ENCODE measurements around the gene APOBEC3A. TPM values are rescaled to one million over a fixed set of nuclear protein-coding genes. Genes with fewer than 3 reads are reported as not detected.
"Not testable (repeated sequence)": the region's sequence is repeated elsewhere in the genome, so short reads cannot be mapped to it uniquely, and the experiment has no call there.

Gene APOBEC3A
- total and polyA plus RNA-seq, 9 donors = 0.10 to 1.2 (median 0.64) TPM; not detected in 4

DNA sequence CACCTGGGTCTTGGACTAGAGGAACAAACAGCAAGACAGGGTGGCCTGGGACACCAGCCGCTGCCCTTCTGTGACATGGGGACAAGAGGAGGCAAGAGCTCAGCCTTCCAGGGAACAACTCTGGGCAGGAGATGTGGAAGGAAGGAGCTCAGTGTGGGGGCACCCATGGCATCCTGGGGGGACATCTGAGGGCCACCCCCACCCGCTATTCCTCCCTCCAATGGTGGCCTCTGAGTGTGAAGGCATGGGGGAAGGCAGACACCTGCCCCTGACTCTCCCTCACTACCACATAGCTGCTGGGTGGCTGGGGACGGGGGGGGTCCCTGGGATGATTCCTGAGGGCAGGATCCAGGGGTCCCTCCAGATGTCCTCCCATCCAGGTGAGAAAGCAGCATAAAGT lies 29.2 kb downstream of the APOBEC3A start:
- DNase-seq = no peak
- intact Hi-C loops (cut with DNase I) = loop anchor here in 1 of 4 donors (10.0 kb wide), 1 partner anchor 222 kb away; no protein-coding TSS in a partner anchor
- no peak overlapping the region for H3K4me3 ChIP-seq
- 100% methylated on average over 3 of the region's 3 CpGs; no CpG with 5 or more reads in 1 of the 3 donors for WGBS, 3 donors
- TF ChIP-seq EP300 (IDR thresholded peaks at IDR 0.05) (no peak), POLR2A (IDR thresholded peaks at IDR 0.05) (no peak)
- TF ChIP-seq, protein P1, sequence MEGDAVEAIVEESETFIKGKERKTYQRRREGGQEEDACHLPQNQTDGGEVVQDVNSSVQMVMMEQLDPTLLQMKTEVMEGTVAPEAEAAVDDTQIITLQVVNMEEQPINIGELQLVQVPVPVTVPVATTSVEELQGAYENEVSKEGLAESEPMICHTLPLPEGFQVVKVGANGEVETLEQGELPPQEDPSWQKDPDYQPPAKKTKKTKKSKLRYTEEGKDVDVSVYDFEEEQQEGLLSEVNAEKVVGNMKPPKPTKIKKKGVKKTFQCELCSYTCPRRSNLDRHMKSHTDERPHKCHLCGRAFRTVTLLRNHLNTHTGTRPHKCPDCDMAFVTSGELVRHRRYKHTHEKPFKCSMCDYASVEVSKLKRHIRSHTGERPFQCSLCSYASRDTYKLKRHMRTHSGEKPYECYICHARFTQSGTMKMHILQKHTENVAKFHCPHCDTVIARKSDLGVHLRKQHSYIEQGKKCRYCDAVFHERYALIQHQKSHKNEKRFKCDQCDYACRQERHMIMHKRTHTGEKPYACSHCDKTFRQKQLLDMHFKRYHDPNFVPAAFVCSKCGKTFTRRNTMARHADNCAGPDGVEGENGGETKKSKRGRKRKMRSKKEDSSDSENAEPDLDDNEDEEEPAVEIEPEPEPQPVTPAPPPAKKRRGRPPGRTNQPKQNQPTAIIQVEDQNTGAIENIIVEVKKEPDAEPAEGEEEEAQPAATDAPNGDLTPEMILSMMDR (IDR thresholded peaks at IDR 0.05) = no peak
- no peaks in the 10 kb centered on the region for H3K27me3 ChIP-seq
- H3K9me3 ChIP-seq = no peaks in the 10 kb centered on the region
- no peak overlapping the region for H3K27ac ChIP-seq
- peaks cover 2% of the 10 kb centered on the region for H3K4me1 ChIP-seq (ENCODE audit: insufficient read depth)
- no peaks in the 10 kb centered on the region for H3K36me3 ChIP-seq

DNA sequence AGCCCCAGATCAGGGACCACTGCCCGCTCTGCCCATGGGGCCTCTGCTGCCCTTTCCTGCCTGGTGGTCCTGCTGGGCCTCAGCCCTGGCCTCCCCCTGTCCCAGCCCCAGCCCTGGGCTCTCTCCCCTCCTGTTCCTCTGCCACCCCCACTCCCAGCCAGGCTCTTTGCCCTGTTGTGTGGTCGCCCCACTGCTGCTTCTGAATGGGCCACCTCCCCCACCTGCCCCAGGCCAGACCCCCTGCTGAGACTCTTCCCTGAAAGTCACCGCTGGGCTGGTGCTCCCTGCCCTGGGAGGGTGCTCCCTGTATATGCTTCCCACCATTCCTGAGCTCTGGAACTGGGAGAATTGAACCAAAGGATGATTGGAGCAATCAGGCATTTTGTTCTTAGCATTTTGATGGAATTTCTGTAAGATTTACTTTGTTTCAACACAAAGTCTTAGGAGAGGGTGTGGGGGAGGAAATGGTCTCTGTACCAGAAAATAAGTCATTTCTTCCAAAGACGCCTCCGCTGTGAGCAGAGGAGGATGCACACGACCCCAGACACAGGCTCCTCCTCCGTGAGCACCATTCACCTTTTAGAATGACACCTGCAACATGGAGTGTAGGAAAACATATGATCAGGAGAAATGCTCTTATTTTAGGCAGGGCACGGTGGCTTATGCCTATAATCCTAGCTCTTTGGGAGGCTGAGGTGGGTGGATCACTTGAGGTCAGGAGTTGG lies 29.9 kb downstream of the APOBEC3A start:
- Histone ChIP-seq H3K27ac (no peak overlapping the region), H3K4me3 (no peak overlapping the region), H3K27me3 (no peaks in the 10 kb centered on the region), H3K36me3 (no peaks in the 10 kb centered on the region), H3K4me1 (ENCODE audit: insufficient read depth) (peaks cover 2% of the 10 kb centered on the region), H3K9me3 (no peaks in the 10 kb centered on the region)
- DNase-seq = no peak
- WGBS, 3 donors = 83 to 92% methylated on average over 8 of the region's 8 CpGs; no CpG with 5 or more reads in 1 of the 3 donors
- intact Hi-C loops (cut with DNase I) = loop anchor here in 1 of 4 donors (10.0 kb wide), 1 partner anchor 223 kb away; no protein-coding TSS in a partner anchor
- TF ChIP-seq EP300 (IDR thresholded peaks at IDR 0.05) (no peak), POLR2A (IDR thresholded peaks at IDR 0.05) (no peak)
- TF ChIP-seq, protein P1 (IDR thresholded peaks at IDR 0.05) = no peak

DNA sequence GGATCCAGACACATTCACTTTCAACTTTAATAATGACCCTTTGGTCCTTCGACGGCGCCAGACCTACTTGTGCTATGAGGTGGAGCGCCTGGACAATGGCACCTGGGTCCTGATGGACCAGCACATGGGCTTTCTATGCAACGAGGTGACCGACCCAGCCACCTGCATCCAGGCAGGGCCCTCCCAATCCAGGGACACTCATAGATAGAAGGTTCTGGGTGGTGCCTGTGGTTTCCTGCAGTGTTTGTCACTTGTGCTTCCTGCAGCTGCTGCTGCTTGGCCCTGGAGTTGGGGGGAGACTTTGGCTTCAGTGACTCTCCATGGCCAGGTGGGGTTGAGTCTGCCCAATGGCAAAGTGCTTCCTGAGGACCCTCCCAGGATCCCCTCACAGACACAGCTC lies 32.1 kb downstream of the APOBEC3A start:
- Histone ChIP-seq H3K9me3 (no peaks in the 10 kb centered on the region), H3K4me3 (no peak overlapping the region), H3K36me3 (no peaks in the 10 kb centered on the region), H3K4me1 (ENCODE audit: insufficient read depth) (peaks cover 2% of the 10 kb centered on the region), H3K27me3 (no peaks in the 10 kb centered on the region), H3K27ac (no peak overlapping the region)
- intact Hi-C loops (cut with DNase I) = loop anchor here in 1 of 4 donors (10.0 kb wide), 1 partner anchor 225 kb away; no protein-coding TSS in a partner anchor
- TF ChIP-seq EP300 (IDR thresholded peaks at IDR 0.05) (no peak), POLR2A (IDR thresholded peaks at IDR 0.05) (no peak)
- TF ChIP-seq, protein P1 (IDR thresholded peaks at IDR 0.05) = no peak
- DNase-seq = no peak
- 93 to 94% methylated on average over 6 of the region's 6 CpGs; no CpG with 5 or more reads in 1 of the 3 donors for WGBS, 3 donors

DNA sequence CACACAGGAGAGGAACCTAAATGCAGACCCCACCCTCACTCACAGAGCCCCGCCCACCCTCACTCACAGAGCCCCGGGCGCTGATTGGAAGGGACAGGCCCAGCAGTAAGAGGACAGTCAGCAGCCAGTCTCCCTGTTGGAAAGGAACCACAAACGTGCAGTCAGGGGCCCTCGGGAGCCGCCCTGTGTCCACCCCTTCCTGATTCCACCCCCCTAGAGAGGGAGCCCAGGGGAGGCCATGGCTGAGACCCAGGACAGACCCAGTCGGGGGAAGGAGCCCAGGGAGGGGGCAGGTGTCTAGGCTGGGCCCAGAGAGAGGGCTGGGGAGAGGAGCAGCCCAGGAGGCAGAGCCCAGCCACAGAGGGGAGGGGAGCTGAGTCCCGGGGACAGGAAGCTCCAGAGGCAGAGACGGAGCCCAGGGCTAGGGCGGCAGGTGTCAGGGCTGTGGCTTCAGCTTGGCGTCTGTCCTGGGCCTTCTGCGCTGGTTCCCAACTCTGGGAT lies 35.5 kb downstream of the APOBEC3A start:
- 16 to 23% (median 23%) methylated on average over 8 to 12 of the region's 12 CpGs for whole genome bisulfite sequencing, 3 donors
- H3K27ac ChIP-seq; H3K4me1 ChIP-seq (ENCODE audit: insufficient read depth); H3K9me3 ChIP-seq; H3K4me3 ChIP-seq; H3K27me3 ChIP-seq; intact Hi-C loops (cut with DNase I); H3K36me3 ChIP-seq: not testable (repeated sequence)
- DNase-seq = peak in 4 of 5 donors; percentile 33 to 43 (median 36)

DNA sequence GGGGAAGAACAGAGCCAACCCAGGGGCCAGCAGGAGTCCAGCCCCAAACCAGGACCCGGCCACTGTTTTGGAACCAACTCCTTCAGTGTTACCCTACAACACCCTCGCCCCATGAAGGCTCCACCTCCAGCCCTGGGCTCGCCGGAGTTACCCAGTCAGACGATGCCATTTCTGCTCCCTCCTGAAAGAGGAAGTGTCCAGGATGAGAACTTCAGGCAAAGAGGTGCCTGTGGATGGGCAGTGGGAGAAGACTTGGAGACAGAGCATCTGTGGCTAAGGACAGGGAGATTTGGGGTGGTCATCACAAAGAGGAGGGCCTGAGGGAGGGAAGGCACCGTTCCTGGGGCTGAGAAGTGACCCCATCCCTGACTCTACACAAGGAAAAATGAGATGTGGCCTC lies 38.7 kb downstream of the APOBEC3A start:
- Histone ChIP-seq H3K36me3 (no peaks in the 10 kb centered on the region), H3K27ac (no peak overlapping the region), H3K9me3 (no peaks in the 10 kb centered on the region), H3K27me3 (no peaks in the 10 kb centered on the region), H3K4me3 (no peak overlapping the region), H3K4me1 (ENCODE audit: insufficient read depth) (peaks cover 2% of the 10 kb centered on the region)
- intact Hi-C loops (cut with DNase I) = loop anchor here in 1 of 4 donors (5.0 kb wide), 1 partner anchor 224 kb away; no protein-coding TSS in a partner anchor
- no peak for DNase-seq
- 56 to 75% (median 66%) methylated on average over 6 of the region's 6 CpGs for WGBS, 3 donors
- TF ChIP-seq EP300 (IDR thresholded peaks at IDR 0.05) (no peak), POLR2A (IDR thresholded peaks at IDR 0.05) (no peak)
- TF ChIP-seq, protein P1 (IDR thresholded peaks at IDR 0.05) = no peak
